ENCODE measurements around the gene PCSK5. TPM values are rescaled to one million over a fixed set of nuclear protein-coding genes. Genes with fewer than 3 reads are reported as not detected.

PCSK5 gene
- total and polyA plus RNA-seq, 2 of the 8 experiments (the other 6 are each of a cell fraction or from before 2014, with no cell fraction given): 5.5 to 10.7 TPM

- TF ChIP-seq CHD7 (IDR thresholded peaks at IDR 0.05; ENCODE audit: insufficient replicate concordance, low read length): no peak
These were observed 26.2 kb upstream of the PCSK5 start (continued) for GRCh38 chr9:75864266-75864665.
